VCaP (cell line): Measurements from ENCODE around the gene PSMB7.

Experiments
- H3K27ac ChIP-seq: fragments of 450-650 bp; 2 replicates; pipeline ENCODE4 v1.5.1; 2017
- CTCF ChIP-seq: fragments of 450-650 bp; conservative IDR thresholded peaks from 2 replicates; pipeline ENCODE4 v1.5.1; 2017; ENCODE audit warnings: mild to moderate bottlenecking, moderate library complexity

PSMB7 gene

GRCh38 chr9:124450241-124450924, 35.1 kb upstream of the PSMB7 start, which contains the start of gene ADGRD2:
TSS of gene ADGRD2 (plus strand) at chr9:124450451. CDS start at chr9:124451667, 1,216 bp downstream.
- TF ChIP-seq CTCF = no peak
- no peak within 1 kb of the TSS for H3K27ac ChIP-seq

GRCh38 chr9:124449381-124450151, 34.3 kb upstream of the PSMB7 start:
- TF ChIP-seq CTCF = no peak

GRCh38 chr9:124448019-124448418, 32.8 kb upstream of the PSMB7 start:
- no peak overlapping the region for H3K27ac ChIP-seq
- no peak for TF ChIP-seq CTCF

More at GRCh38 chr9:124449381-124450151, 34.3 kb upstream of the PSMB7 start:
- H3K27ac ChIP-seq = no peak overlapping the region

GRCh38 chr9:124447297-124447661, 32.0 kb upstream of the PSMB7 start:
- TF ChIP-seq CTCF = no peak
- H3K27ac ChIP-seq = no peak overlapping the region

GRCh38 chr9:124444166-124444565, 28.9 kb upstream of the PSMB7 start:
- no peak for TF ChIP-seq CTCF
- no peak overlapping the region for H3K27ac ChIP-seq

GRCh38 chr9:124443625-124444024, 28.4 kb upstream of the PSMB7 start:
- no peak overlapping the region for H3K27ac ChIP-seq
- no peak for TF ChIP-seq CTCF

- H3K27ac ChIP-seq = no peak overlapping the region
- TF ChIP-seq CTCF = no peak
Observed at GRCh38 chr9:124442826-124443225, 27.6 kb upstream of the PSMB7 start.
